GM12878 (cell line): ENCODE measurements around the gene LPAR3. TPM values are rescaled to one million over a fixed set of nuclear protein-coding genes. Genes with fewer than 3 reads are reported as not detected.

Experiments
- ATAC-seq: fragments of 200-7000 bp; cut with Tn5 transposase; 3 replicates; pipeline ENCODE4 v1.9.1; 2020; ENCODE audit warnings: mild to moderate bottlenecking, moderate library complexity
- BruUV-seq: library from RNA; stranded (reverse); fragments of 400-500 nt; replicated peaks from 2 replicates; lab custom pipeline; 2021; lab: Mats Ljungman, UMichigan
- CTCF ChIA-PET: fragments of 300-600 bp; sonication (Branson Sonifier 250); formaldehyde crosslinking; extraction: SDS; loops from one replicate; lab custom pipeline; 2021; ENCODE audit warnings: inconsistent platforms; lab: Yijun Ruan, JAX
- POLR2A ChIA-PET: fragments of 350-600 bp; formaldehyde crosslinking; extraction: SDS; loops from one replicate; lab custom pipeline; 2021; ENCODE audit warnings: inconsistent platforms; lab: Charles Lee
- RAD21 ChIA-PET: fragments of 300-600 bp; sonication (Branson Sonifier 250); formaldehyde crosslinking; loops from one replicate; lab custom pipeline; 2023; ENCODE audit warnings: antibody characterized with exemption; ENCODE audit not compliant: unreplicated experiment; lab: Charles Lee
- SMC1A ChIA-PET: fragments of 300-600 bp; sonication (Branson Sonifier 250); formaldehyde crosslinking; loops from one replicate; lab custom pipeline; 2023; ENCODE audit not compliant: unreplicated experiment, uncharacterized antibody; lab: Charles Lee
- DNase-seq: peaks from one replicate; pipeline ENCODE4 v3.0.0-alpha.2; 2011; ENCODE audit warnings: low read depth, low spot score
- FAIRE-seq: peaks from 3 replicates; lab custom pipeline; 2011; peaks lifted over from hg19 to GRCh38; lab: Jason Lieb, UNC
- H2AFZ ChIP-seq: 2 replicates; pipeline ENCODE4 v1.6.0; 2011; ENCODE audit warnings: low read depth, low read length, control low read depth; ENCODE audit not compliant: control insufficient read depth
- H3K27ac ChIP-seq: 2 replicates; pipeline ENCODE4 v1.5.1; 2011; ENCODE audit warnings: control low read depth; ENCODE audit not compliant: control insufficient read depth, insufficient read depth
- H3K27me3 ChIP-seq, 2 experiments: replicated peaks in 1 of 2; 2 replicates each; pipeline versions ENCODE4 v1.6.0 to v1.6.1; 2011; ENCODE audit warnings: low read length in 1 of 2; ENCODE audit not compliant: control insufficient read depth in 2 of 2, insufficient read depth in 2 of 2
- H3K36me3 ChIP-seq, 2 experiments: 2 replicates each; pipeline ENCODE4 v1.5.1; 2011; ENCODE audit warnings: low read length in 1 of 2; ENCODE audit not compliant: control insufficient read depth in 2 of 2, insufficient read depth in 2 of 2
- H3K4me1 ChIP-seq: 2 replicates; pipeline ENCODE4 v1.6.1; 2011; ENCODE audit warnings: mild to moderate bottlenecking, low read length, moderate library complexity, mixed read lengths; ENCODE audit not compliant: control insufficient read depth, insufficient read depth
- H3K4me2 ChIP-seq: 2 replicates; pipeline ENCODE4 v1.6.0; 2011; ENCODE audit warnings: control low read depth; ENCODE audit not compliant: control insufficient read depth, insufficient read depth
- H3K4me3 ChIP-seq: fragments of 200-600 bp; sonication (generic); 2 replicates; pipeline ENCODE4 v1.5.1; 2016
- H3K79me2 ChIP-seq: 2 replicates; pipeline ENCODE4 v1.6.0; 2011; ENCODE audit warnings: low read length; ENCODE audit not compliant: control insufficient read depth, insufficient read depth
- H3K9ac ChIP-seq: 2 replicates; pipeline ENCODE4 v1.8.0; 2011; ENCODE audit warnings: low read length, control low read depth, mixed read lengths; ENCODE audit not compliant: control insufficient read depth, insufficient read depth
- H3K9me3 ChIP-seq: replicated peaks from 3 replicates; pipeline ENCODE4 v1.5.1; 2011; ENCODE audit warnings: mild to moderate bottlenecking, low read length; ENCODE audit not compliant: control insufficient read depth, insufficient read depth
- H4K20me1 ChIP-seq: 2 replicates; pipeline ENCODE4 v1.6.0; 2011; ENCODE audit not compliant: control insufficient read depth, insufficient read depth
- ATF3 ChIP-seq: IDR thresholded peaks from 2 replicates; pipeline ENCODE4 v1.6.1; 2011; ENCODE audit warnings: low read depth, mild to moderate bottlenecking, low read length, moderate library complexity, borderline replicate concordance; ENCODE audit errors: extremely low read depth
- CBX5 ChIP-seq: sonication (generic); IDR thresholded peaks from 2 replicates; pipeline ENCODE4 v1.6.1; 2016; ENCODE audit warnings: low read depth, moderate library complexity, mild to moderate bottlenecking, inconsistent platforms
- ESRRA ChIP-seq: IDR thresholded peaks from 2 replicates; pipeline ENCODE4 v1.6.1; 2012; ENCODE audit warnings: mild to moderate bottlenecking, low read length, improper control_type of control experiment
- PBX3 ChIP-seq: IDR thresholded peaks from 2 replicates; pipeline ENCODE4 v1.6.1; 2011; ENCODE audit warnings: mild to moderate bottlenecking, low read depth, low read length, moderate library complexity; ENCODE audit not compliant: insufficient replicate concordance
- RELB ChIP-seq: fragments of 450-650 bp; IDR thresholded peaks from 2 replicates; pipeline ENCODE4 v1.6.1; 2017; ENCODE audit warnings: low read depth, mild to moderate bottlenecking, moderate library complexity
- SMC3 ChIP-seq: IDR thresholded peaks from 2 replicates; pipeline ENCODE4 v1.6.1; 2011; ENCODE audit warnings: low read length, improper control_type of control experiment, borderline replicate concordance
- ZBED1 ChIP-seq: IDR thresholded peaks from 2 replicates; pipeline ENCODE4 v1.6.1; 2016; ENCODE audit warnings: borderline replicate concordance
- ZSCAN29 ChIP-seq: fragments of 450-650 bp; IDR thresholded peaks from 2 replicates; pipeline ENCODE4 v1.6.1; 2017; ENCODE audit warnings: mild to moderate bottlenecking, moderate library complexity
- WGBS: methylation state at CpG from one replicate; pipeline ENCODE4 v1.1.6; 2016; ENCODE audit warnings: low lambda C conversion rate; ENCODE audit not compliant: insufficient replicate concordance, insufficient coverage; ENCODE audit errors: missing lambda C conversion rate; 5-methylcytosine and 5-hydroxymethylcytosine counted together
- in situ Hi-C: fragments of 300-500 bp; cut with MboI; formaldehyde crosslinking; loops from 9 replicates; pipeline ENCODE4 v1.14.3; 2018; ENCODE audit warnings: mixed read lengths
- intact Hi-C: fragments of 100-400 bp; cut with micrococcal nuclease; formaldehyde crosslinking; loops from one replicate; pipeline ENCODE4 v1.14.2; 2022; ENCODE audit not compliant: unreplicated experiment
- polyA plus RNA-seq, 11 experiments: library from polyadenylated mRNA; depleted of rRNA in 4 of 11; unstranded in 6 of 11; stranded (reverse) in 5 of 11; fragments of >200 nt; fragmentation: Nextera tagmentation in 4 of 11; fragmentation: Illumina TruSeq in 1 of 11; extraction: Ambion mirVana in 4 of 11; extraction: Trizol in 1 of 11; gene quantifications; 1 replicate in 1 of 11; 2 replicates in 10 of 11; pipeline versions ENCODE4 v1.2.1 to v1.2.3, GENCODE V29; 2011 to 2016; ENCODE audit warnings: inconsistent platforms in 2 of 11, missing spikeins in 2 of 11, low read depth in 1 of 11
- total RNA-seq, 4 experiments: library from RNA; depleted of rRNA in 3 of 4; stranded (reverse); fragments of >200 nt in 3 of 4; fragmentation: Illumina TruSeq in 1 of 4; extraction: Trizol in 1 of 4; gene quantifications; 2 replicates each; pipeline versions ENCODE4 v1.2.1 to v1.2.3, GENCODE V29; 2013 to 2021
- TF ChIP-seq, protein P1 (sequence below): fragments of 450-650 bp; formaldehyde crosslinking; IDR thresholded peaks from 2 replicates; pipeline ENCODE4 v1.4.0; 2020; ENCODE audit warnings: mild to moderate bottlenecking, moderate library complexity
- TF ChIP-seq, protein P2 (sequence below): fragments of 450-650 bp; formaldehyde crosslinking; IDR thresholded peaks from 2 replicates; pipeline ENCODE4 v1.4.0; 2022; ENCODE audit warnings: mild to moderate bottlenecking, moderate library complexity

The LPAR3 gene
- total and polyA plus RNA-seq, 10 of the 15 experiments (the other 5 are each of a cell fraction or from before 2014, with no cell fraction given): 0.03 to 0.31 (median 0.09) TPM; not detected in 3

DNA sequence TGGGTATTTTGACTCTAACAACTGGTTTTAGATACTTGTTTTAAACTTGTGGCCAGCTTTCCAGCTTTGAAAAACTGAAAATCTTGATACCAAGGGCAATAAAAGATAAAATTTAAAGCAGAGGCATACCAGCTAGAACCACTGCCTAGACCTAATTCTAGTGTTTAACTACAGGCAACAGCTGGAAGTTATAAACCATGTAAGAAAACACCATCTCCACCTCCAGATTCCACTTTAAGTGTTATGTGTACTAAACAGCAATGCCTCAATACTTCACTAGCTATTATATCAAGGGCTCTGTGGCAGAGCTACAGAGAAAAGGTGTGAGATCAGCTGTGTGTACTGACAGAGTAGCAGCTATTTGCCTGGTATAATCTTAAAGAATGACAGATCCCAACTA, 69.5 kb downstream of the LPAR3 start (continued):
- TF ChIP-seq, protein P1, sequence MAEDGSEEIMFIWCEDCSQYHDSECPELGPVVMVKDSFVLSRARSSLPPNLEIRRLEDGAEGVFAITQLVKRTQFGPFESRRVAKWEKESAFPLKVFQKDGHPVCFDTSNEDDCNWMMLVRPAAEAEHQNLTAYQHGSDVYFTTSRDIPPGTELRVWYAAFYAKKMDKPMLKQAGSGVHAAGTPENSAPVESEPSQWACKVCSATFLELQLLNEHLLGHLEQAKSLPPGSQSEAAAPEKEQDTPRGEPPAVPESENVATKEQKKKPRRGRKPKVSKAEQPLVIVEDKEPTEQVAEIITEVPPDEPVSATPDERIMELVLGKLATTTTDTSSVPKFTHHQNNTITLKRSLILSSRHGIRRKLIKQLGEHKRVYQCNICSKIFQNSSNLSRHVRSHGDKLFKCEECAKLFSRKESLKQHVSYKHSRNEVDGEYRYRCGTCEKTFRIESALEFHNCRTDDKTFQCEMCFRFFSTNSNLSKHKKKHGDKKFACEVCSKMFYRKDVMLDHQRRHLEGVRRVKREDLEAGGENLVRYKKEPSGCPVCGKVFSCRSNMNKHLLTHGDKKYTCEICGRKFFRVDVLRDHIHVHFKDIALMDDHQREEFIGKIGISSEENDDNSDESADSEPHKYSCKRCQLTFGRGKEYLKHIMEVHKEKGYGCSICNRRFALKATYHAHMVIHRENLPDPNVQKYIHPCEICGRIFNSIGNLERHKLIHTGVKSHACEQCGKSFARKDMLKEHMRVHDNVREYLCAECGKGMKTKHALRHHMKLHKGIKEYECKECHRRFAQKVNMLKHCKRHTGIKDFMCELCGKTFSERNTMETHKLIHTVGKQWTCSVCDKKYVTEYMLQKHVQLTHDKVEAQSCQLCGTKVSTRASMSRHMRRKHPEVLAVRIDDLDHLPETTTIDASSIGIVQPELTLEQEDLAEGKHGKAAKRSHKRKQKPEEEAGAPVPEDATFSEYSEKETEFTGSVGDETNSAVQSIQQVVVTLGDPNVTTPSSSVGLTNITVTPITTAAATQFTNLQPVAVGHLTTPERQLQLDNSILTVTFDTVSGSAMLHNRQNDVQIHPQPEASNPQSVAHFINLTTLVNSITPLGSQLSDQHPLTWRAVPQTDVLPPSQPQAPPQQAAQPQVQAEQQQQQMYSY (CRISPR knock-in tag): no peak
- no peak for TF ChIP-seq PBX3
- TF ChIP-seq SMC3: no peak
- no peak for TF ChIP-seq ATF3

GRCh38 chr1:84810343-84810742, 82.7 kb downstream of the LPAR3 start:
- ChIA-PET SMC1A (interaction anchor here (1.2 to 1.5 kb wide), 4 partner anchors 10 to 53 kb away, joined by 3 to 4 read pairs (median 3); no protein-coding TSS in a partner anchor), CTCF (interaction anchor here (1.1 to 2.3 kb wide), 5 partner anchors 11 to 444 kb away, joined by 3 to 7 read pairs (median 3); no protein-coding TSS in a partner anchor), RAD21 (interaction anchor here (1.3 kb wide), 2 partner anchors 7 to 125 kb away, joined by 3 read pairs; no protein-coding TSS in a partner anchor), POLR2A (no interaction called here)
- no peaks in the 10 kb centered on the region for H4K20me1 ChIP-seq
- H3K4me3 ChIP-seq: no peak overlapping the region
- H3K27ac ChIP-seq: no peak overlapping the region
- H3K27me3 ChIP-seq: no peaks in the 10 kb centered on the region
- no TSS peak for BruUV-seq
- intact Hi-C loops (no loop called here), in situ Hi-C loops (no loop called here)
- H3K79me2 ChIP-seq: no peaks in the 10 kb centered on the region
- H2AFZ ChIP-seq: no peak overlapping the region
- H3K9me3 ChIP-seq: no peaks in the 10 kb centered on the region; the same call in 2 of the 3 replicates
- DNase-seq (no peak), ATAC-seq (no peak), FAIRE-seq (no peak)
- 66% methylated on average over 9 of the region's 9 CpGs for WGBS
- no peaks in the 10 kb centered on the region for H3K36me3 ChIP-seq
- no peak overlapping the region for H3K4me2 ChIP-seq
- H3K4me1 ChIP-seq: peaks cover 7% of the 10 kb centered on the region; the same call in 1 of the 2 replicates
- no peak overlapping the region for H3K9ac ChIP-seq
- no peak for TF ChIP-seq CBX5
- no peak for TF ChIP-seq RELB
- TF ChIP-seq ESRRA: no peak
- TF ChIP-seq SMC3: no peak
- no peak for TF ChIP-seq ZSCAN29
- TF ChIP-seq, protein P2, sequence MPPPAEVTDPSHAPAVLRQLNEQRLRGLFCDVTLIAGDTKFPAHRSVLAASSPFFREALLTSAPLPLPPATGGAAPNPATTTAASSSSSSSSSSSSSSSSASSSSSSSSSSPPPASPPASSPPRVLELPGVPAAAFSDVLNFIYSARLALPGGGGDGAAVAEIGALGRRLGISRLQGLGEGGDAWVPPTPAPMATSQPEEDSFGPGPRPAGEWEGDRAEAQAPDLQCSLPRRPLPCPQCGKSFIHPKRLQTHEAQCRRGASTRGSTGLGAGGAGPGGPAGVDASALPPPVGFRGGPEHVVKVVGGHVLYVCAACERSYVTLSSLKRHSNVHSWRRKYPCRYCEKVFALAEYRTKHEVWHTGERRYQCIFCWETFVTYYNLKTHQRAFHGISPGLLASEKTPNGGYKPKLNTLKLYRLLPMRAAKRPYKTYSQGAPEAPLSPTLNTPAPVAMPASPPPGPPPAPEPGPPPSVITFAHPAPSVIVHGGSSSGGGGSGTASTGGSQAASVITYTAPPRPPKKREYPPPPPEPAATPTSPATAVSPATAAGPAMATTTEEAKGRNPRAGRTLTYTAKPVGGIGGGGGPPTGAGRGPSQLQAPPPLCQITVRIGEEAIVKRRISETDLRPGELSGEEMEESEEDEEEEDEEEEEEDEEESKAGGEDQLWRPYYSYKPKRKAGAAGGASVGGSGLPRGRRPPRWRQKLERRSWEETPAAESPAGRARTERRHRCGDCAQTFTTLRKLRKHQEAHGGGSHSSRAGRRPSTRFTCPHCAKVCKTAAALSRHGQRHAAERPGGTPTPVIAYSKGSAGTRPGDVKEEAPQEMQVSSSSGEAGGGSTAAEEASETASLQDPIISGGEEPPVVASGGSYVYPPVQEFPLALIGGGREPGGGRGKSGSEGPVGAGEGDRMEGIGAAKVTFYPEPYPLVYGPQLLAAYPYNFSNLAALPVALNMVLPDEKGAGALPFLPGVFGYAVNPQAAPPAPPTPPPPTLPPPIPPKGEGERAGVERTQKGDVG (CRISPR knock-in tag): no peak
- no peak for TF ChIP-seq ZBED1
